ENCODE measurements around the gene UBE2D3.
A peak's percentile ranks its signal among the peaks of the same experiment; 100 is the strongest.

UBE2D3 gene

GRCh38 chr4:102825261-102826091 lies 1.9 kb downstream of the UBE2D3 start:
- Histone ChIP-seq H3K36me3 (replicated peaks; ENCODE audit: insufficient read depth, low read length) (peaks cover 8% of the 10 kb centered on the region; the same call in 1 of the 2 replicates), H3K4me1 (ENCODE audit: low read length) (peaks cover 32% of the 10 kb centered on the region; the same call in 1 of the 2 replicates)

GRCh38 chr4:102824398-102824797 lies 3.0 kb downstream of the UBE2D3 start:
- Histone ChIP-seq H3K9ac (ENCODE audit: low read length) (peak overlapping the region; percentile 100; the same call in 1 of the 2 replicates), H3K9me2 (replicated peaks; ENCODE audit: insufficient read depth, low read length) (no peaks in the 10 kb centered on the region), H3K79me2 (ENCODE audit: low read length) (peaks cover 80% of the 10 kb centered on the region), H3K4me1 (ENCODE audit: low read length) (peaks cover 35% of the 10 kb centered on the region; the same call in 1 of the 2 replicates), H3K4me2 (ENCODE audit: low read depth, low read length) (peak overlapping the region; percentile 87), H4K20me1 (ENCODE audit: insufficient read depth, low read length) (peaks cover 61% of the 10 kb centered on the region), H3K4me3 (ENCODE audit: low read length) (peak overlapping the region; percentile 84), H3K27ac (ENCODE audit: low read length) (no peak overlapping the region), H3K9me3 (replicated peaks; ENCODE audit: insufficient read depth, low read length) (no peaks in the 10 kb centered on the region), H3K36me3 (replicated peaks; ENCODE audit: insufficient read depth, low read length) (peaks cover 17% of the 10 kb centered on the region; the same call in 1 of the 2 replicates), H3F3A (ENCODE audit: insufficient read depth, low read length) (peaks cover 31% of the 10 kb centered on the region), H3K27me3 (replicated peaks; ENCODE audit: insufficient read depth, low read length) (no peaks in the 10 kb centered on the region), H2AFZ (ENCODE audit: low read length) (no peak overlapping the region)
- DNase-seq: no peak
- TF ChIP-seq EZH2 (optimal IDR thresholded peaks at IDR 0.05; ENCODE audit: low read depth, low read length): no peak
- no peak for TF ChIP-seq EZH2phosphoT487 (IDR thresholded peaks at IDR 0.05; ENCODE audit: low read length)
- no peak for TF ChIP-seq CTCF (IDR thresholded peaks at IDR 0.05; ENCODE audit: low read length)

More at GRCh38 chr4:102825261-102826091, 1.9 kb downstream of the UBE2D3 start:
- peak overlapping the region; percentile 84 for H3K4me3 ChIP-seq (ENCODE audit: low read length)
- no peak overlapping the region for H2AFZ ChIP-seq (ENCODE audit: low read length)
- no peaks in the 10 kb centered on the region for H3K9me2 ChIP-seq (replicated peaks; ENCODE audit: insufficient read depth, low read length)
- peaks cover 70% of the 10 kb centered on the region for H3K79me2 ChIP-seq (ENCODE audit: low read length)
- TF ChIP-seq CTCF (IDR thresholded peaks at IDR 0.05; ENCODE audit: low read length) (no peak), EZH2phosphoT487 (IDR thresholded peaks at IDR 0.05; ENCODE audit: low read length) (no peak), EZH2 (optimal IDR thresholded peaks at IDR 0.05; ENCODE audit: low read depth, low read length) (no peak)
- H3K4me2 ChIP-seq (ENCODE audit: low read depth, low read length): peak overlapping the region; percentile 87
- peak overlapping the region; percentile 100 for H3K9ac ChIP-seq (ENCODE audit: low read length)
- DNase-seq: peak; percentile 42
- H3K27ac ChIP-seq (ENCODE audit: low read length): peak overlapping the region; percentile 100; the same call in 1 of the 2 replicates
- peaks cover 33% of the 10 kb centered on the region for H3F3A ChIP-seq (ENCODE audit: insufficient read depth, low read length)
- no peaks in the 10 kb centered on the region for H3K27me3 ChIP-seq (replicated peaks; ENCODE audit: insufficient read depth, low read length)
- peaks cover 50% of the 10 kb centered on the region for H4K20me1 ChIP-seq (ENCODE audit: insufficient read depth, low read length)
- H3K9me3 ChIP-seq (replicated peaks; ENCODE audit: insufficient read depth, low read length): no peaks in the 10 kb centered on the region

GRCh38 chr4:102823897-102824296 lies 3.5 kb downstream of the UBE2D3 start:
- Histone ChIP-seq H3K36me3 (replicated peaks; ENCODE audit: insufficient read depth, low read length) (peaks cover 19% of the 10 kb centered on the region; the same call in 1 of the 2 replicates), H3K4me3 (ENCODE audit: low read length) (peak overlapping the region; percentile 84), H3K27ac (ENCODE audit: low read length) (no peak overlapping the region), H3K79me2 (ENCODE audit: low read length) (peaks cover 85% of the 10 kb centered on the region), H3K4me1 (ENCODE audit: low read length) (peaks cover 33% of the 10 kb centered on the region; the same call in 1 of the 2 replicates), H3K4me2 (ENCODE audit: low read depth, low read length) (peak overlapping the region; percentile 87), H4K20me1 (ENCODE audit: insufficient read depth, low read length) (peaks cover 66% of the 10 kb centered on the region), H3K9me3 (replicated peaks; ENCODE audit: insufficient read depth, low read length) (no peaks in the 10 kb centered on the region), H3F3A (ENCODE audit: insufficient read depth, low read length) (peaks cover 26% of the 10 kb centered on the region), H2AFZ (ENCODE audit: low read length) (no peak overlapping the region), H3K9me2 (replicated peaks; ENCODE audit: insufficient read depth, low read length) (no peaks in the 10 kb centered on the region), H3K9ac (ENCODE audit: low read length) (no peak overlapping the region; the same call in 1 of the 2 replicates), H3K27me3 (replicated peaks; ENCODE audit: insufficient read depth, low read length) (no peaks in the 10 kb centered on the region)
- DNase-seq: no peak
- TF ChIP-seq EZH2 (optimal IDR thresholded peaks at IDR 0.05; ENCODE audit: low read depth, low read length) (no peak), CTCF (IDR thresholded peaks at IDR 0.05; ENCODE audit: low read length) (no peak), EZH2phosphoT487 (IDR thresholded peaks at IDR 0.05; ENCODE audit: low read length) (no peak)
